NCI-H146 treated with DMSO at 0.1 percent for 48 hours (cell line): Measurements from ENCODE around the gene LRP8.

Experiments
- DNase-seq: peaks from one replicate; lab custom pipeline; 2025; ENCODE audit not compliant: unreplicated experiment; lab: John Stamatoyannopoulos, UW

Gene LRP8

GRCh38 chr1:53266038-53266437 lies 61.8 kb downstream of the LRP8 start:
- DNase-seq, result no peak

DNA sequence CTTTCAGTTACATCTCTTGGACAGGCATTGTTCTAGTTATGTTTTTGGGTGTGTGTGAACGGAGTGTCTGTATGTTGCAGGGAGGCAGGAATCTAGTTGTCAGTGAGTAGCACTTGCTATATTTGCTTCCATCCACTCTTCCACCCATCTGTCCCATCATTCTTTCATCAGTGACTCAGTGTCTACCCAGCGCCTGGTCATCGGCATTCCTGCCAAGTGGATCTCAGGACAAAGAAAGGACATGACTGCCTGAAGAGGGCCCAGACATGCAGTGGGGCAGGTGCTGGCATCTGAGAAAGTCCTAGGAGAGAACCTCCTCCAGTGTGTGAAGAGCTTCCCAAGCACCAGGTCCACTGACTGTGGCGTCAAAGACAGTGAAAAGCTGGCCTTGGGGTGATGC lies 62.3 kb downstream of the LRP8 start:
- DNase-seq, result no peak

DNA sequence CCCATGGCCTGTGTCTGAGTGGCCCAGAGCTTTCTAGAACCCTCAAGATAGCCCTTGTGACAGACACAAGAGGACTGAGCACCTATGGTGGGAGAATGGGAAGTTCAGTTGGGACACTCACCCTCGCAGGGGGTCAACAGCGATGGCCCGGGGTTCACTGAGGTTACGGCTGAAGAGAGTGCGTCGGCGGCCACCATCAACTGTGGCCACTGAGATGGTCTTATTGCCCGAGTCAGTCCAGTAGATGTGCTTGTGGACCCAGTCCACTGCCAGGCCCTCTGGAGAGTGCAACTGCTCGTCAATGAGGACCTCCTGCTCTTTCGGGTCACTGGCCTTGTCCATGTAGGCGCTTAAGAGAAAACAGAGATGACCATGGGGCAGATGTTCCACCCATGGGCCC lies 63.8 kb downstream of the LRP8 start:
- no peak for DNase-seq

- DNase-seq, result no peak
These were observed 65.9 kb downstream of the LRP8 start for GRCh38 chr1:53262000-53262399.

- DNase-seq, result no peak
These were observed 67.1 kb downstream of the LRP8 start for GRCh38 chr1:53260631-53261247.

- DNase-seq, result no peak
These were observed 67.9 kb downstream of the LRP8 start for GRCh38 chr1:53259932-53260331.

DNA sequence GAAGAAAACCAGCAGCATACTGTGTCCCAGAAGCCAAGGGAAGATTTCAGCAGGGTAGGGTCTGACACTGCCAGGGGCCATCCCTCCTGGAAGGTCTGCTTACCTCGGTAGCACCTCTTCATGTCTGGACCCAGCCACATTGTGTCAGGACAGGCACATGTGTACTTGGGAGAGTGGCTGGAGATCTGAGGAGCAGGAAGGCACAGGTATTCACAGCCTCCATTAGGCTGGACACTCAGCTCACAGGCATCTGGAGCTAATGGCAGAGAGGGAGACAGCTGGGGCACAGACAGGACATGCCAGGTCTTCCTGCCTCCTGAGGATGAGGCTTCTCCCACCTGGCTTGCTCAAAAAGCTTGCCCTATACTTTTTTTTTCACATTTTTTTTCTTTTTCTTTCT lies 69.7 kb downstream of the LRP8 start:
- DNase-seq, result no peak

DNA sequence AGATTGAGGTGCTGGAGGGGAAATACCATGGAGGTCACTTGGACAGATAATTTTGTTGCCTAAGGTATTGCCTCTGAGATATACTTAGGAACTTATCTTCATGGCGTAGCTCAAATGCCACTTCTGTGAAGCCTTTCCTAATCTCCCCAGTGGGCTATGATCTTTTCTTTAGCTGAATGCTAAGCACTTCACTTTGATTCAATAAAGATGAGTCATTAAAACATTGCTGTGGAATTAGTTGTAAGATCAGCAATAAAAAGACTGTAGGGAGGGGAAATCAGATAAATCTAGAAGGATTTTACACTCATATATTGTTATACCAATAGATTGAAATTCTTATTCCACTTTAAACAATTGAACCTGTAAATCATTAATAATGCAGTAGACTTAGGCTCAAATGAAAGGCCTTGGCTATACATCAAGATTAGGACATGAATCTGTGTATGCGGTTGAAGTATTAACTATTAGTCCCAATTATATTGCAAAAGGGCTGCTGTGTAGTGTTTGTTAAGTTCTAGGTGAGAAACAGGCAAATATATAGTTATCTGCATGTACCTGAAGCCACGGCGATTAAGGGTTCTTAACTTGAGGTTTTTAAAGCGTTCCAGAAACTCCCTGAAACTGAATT lies 70.3 kb downstream of the LRP8 start:
- DNase-seq, result no peak

GRCh38 chr1:53256511-53257453 lies 71.1 kb downstream of the LRP8 start:
- no peak for DNase-seq

- DNase-seq, result no peak
These were observed 72.8 kb downstream of the LRP8 start for GRCh38 chr1:53255031-53255430.

- no peak for DNase-seq
These were observed 73.7 kb downstream of the LRP8 start for GRCh38 chr1:53254011-53254640.

DNA sequence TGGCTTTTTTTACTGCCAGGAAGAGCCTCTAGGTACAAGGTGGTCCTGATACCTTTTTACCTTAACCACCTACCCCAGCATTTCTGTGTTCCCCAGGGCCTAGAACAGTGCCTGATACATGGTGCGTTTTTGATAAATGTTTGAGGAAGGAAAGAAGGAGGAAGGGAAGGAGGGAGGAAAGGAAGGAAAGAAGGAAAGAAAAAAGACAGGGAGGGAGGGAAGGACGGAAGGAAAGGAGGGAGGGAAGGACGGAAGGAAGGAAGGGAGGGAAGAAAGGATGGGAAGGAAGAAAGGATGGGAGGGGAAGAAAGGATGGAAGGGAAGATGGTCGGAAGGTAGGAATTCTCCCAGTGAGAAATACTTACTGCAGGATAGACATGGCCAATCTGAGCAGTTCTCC lies 77.5 kb downstream of the LRP8 start:
- DNase-seq, result no peak

GRCh38 chr1:53249706-53250105 lies 78.2 kb downstream of the LRP8 start:
- DNase-seq, result no peak

- DNase-seq, result no peak
These were observed 81.4 kb downstream of the LRP8 start for GRCh38 chr1:53246261-53247134.

- DNase-seq, result no peak
These were observed 83.7 kb downstream of the LRP8 start for GRCh38 chr1:53244141-53244540.

DNA sequence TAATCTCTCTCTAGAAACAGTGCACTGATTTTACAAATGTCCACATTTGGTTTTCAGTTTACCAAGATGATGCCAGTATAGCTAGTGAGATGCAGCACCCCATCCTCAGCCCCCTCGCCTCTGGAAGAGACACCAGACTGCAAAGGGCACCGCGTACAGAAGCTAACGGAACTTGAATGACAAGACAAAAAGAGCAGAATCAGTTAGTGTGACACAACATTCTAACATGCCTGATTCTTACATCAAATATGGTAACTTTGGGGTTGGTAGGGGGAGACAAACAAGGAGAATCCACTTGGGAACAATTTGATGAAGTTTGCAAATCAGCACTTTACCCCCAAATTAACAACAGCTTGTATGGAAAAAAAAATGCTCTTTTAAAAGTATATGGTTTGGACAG lies 85.5 kb downstream of the LRP8 start:
- DNase-seq, result no peak

DNA sequence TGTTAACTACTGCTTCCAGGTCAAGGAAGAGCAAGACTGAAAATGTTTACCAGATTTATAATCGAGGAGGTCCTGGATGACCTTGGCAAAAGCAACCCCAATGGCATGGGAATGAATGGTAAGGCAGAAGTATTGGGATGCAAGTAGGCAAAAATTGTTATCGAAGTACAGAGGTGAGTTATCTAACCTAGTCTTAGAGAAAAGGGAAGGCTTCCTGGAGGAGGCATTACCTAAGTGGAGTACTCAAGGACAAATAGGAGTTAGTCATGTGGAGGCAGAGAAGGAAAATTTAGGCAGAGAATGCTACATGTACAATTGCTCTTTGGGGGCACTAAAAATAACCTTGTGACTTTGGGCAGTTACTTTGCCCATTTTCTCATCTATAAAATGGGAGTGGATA lies 86.0 kb downstream of the LRP8 start:
- DNase-seq, result no peak

GRCh38 chr1:53238197-53239155 lies 89.4 kb downstream of the LRP8 start, which contains the start of gene MAGOH:
MAGOH (minus strand) TSS chr1:53238518; CDS start chr1:53238448, 70 bp downstream.
- DNase-seq, result peak; percentile 88

DNA sequence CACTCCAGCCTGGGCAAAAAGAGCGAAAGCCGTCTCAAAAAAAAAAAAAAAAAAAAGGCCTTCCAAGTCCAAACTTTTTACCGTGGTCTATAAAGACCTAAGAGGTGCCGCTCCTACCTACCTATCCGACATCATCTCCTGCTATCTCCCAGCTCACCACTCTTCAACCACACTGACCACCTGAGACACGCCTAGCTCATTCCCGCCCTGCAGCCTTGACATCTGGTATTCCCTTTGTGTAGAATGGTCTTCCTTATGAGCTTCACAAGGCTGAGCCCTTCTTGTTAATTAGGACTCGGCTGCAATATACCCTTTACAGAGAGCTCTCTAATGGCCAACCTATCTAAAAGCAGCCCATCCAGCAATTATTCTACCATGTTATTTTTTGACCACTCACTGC lies 90.2 kb downstream of the LRP8 start:
- DNase-seq, result no peak

- DNase-seq, result no peak
These were observed 106.9 kb downstream of the LRP8 start for GRCh38 chr1:53220962-53221286.
